K562 (cell line): ENCODE results near the gene CCDC183. TPM values are rescaled to one million over a fixed set of nuclear protein-coding genes. Genes with fewer than 3 reads are reported as not detected.

Experiments
- ATAC-seq: fragments of 200-7000 bp; cut with Tn5 transposase; 3 replicates; pipeline ENCODE4 v1.9.1; 2020; ENCODE audit warnings: moderate library complexity
- BruUV-seq: library from RNA; stranded (reverse); fragments of 400-500 nt; replicated peaks from 2 replicates; lab custom pipeline; 2021; lab: Mats Ljungman, UMichigan
- CTCF ChIA-PET: fragments of 300-600 bp; formaldehyde crosslinking; extraction: SDS; loops from one replicate; lab custom pipeline; 2021; ENCODE audit warnings: low intra/inter-chr PET ratio; lab: Yijun Ruan, JAX
- POLR2A ChIA-PET: fragments of 300-600, 350-650 bp; sonication (Branson Sonifier 250); formaldehyde crosslinking; extraction: SDS; loops from one replicate; lab custom pipeline; 2021; ENCODE audit warnings: antibody characterized with exemption, inconsistent platforms; lab: Yijun Ruan, JAX
- DNase-seq, 4 experiments: peaks; one replicate each; pipeline versions ENCODE4 v3.0.0 to v3.0.0-alpha.2; 2011 to 2018; ENCODE audit warnings: low spot score in 3 of 4, mixed read lengths in 3 of 4; ENCODE audit errors: extremely low read depth in 1 of 4
- FAIRE-seq: peaks from 2 replicates; lab custom pipeline; 2011; peaks lifted over from hg19 to GRCh38; lab: Jason Lieb, UNC
- H2AFZ ChIP-seq: 2 replicates; pipeline ENCODE4 v1.6.0; 2011; ENCODE audit warnings: low read depth, low read length, control low read depth, inconsistent platforms
- H3K27ac ChIP-seq: fragments of 200-600 bp; 3 replicates; pipeline ENCODE4 v1.8.0; 2011; ENCODE audit warnings: low read depth, mild to moderate bottlenecking, control low read depth, inconsistent platforms, low read length, moderate library complexity, mixed read lengths; ENCODE audit errors: extremely low read depth
- H3K27me3 ChIP-seq, 2 experiments: fragments of 300-600 bp in 1 of 2; 2 replicates in 1 of 2; 3 replicates in 1 of 2; pipeline versions ENCODE4 v1.6.0 to v1.8.0; 2011; ENCODE audit warnings: inconsistent platforms in 2 of 2, low read length in 2 of 2, mild to moderate bottlenecking in 1 of 2, mixed read lengths in 1 of 2, moderate library complexity in 1 of 2; ENCODE audit not compliant: control insufficient read depth in 2 of 2, insufficient read depth in 2 of 2
- H3K36me3 ChIP-seq: fragments of 300-600 bp; 3 replicates; pipeline ENCODE4 v1.8.0; 2011; ENCODE audit warnings: mild to moderate bottlenecking, low read length, inconsistent platforms; ENCODE audit not compliant: control insufficient read depth, insufficient read depth
- H3K4me1 ChIP-seq, 2 experiments: fragments of 200-600 bp in 1 of 2; replicated peaks in 1 of 2; 2 replicates in 1 of 2; 3 replicates in 1 of 2; pipeline versions ENCODE4 v1.5.1 to v1.8.0; 2011; ENCODE audit warnings: inconsistent platforms in 2 of 2, low read length in 2 of 2, mild to moderate bottlenecking in 1 of 2, mixed read lengths in 1 of 2, moderate library complexity in 1 of 2; ENCODE audit not compliant: control insufficient read depth in 2 of 2, insufficient read depth in 2 of 2
- H3K4me2 ChIP-seq: 2 replicates; pipeline ENCODE4 v1.6.1; 2011; ENCODE audit warnings: low read length, control low read depth, inconsistent platforms, mixed read lengths; ENCODE audit not compliant: insufficient read depth
- H3K4me3 ChIP-seq: fragments of 200-600 bp; sonication (generic), shearing (Covaris generic); 2 replicates; pipeline ENCODE4 v1.5.1; 2016; ENCODE audit warnings: control low read depth, inconsistent platforms
- H3K79me2 ChIP-seq: fragments of 200-600 bp; 3 replicates; pipeline ENCODE4 v1.8.0; 2011; ENCODE audit warnings: low read length, inconsistent platforms; ENCODE audit not compliant: control insufficient read depth, insufficient read depth
- H3K9ac ChIP-seq, 2 experiments: 2 replicates each; pipeline versions ENCODE4 v1.6.0 to v1.6.1; 2011; ENCODE audit warnings: low read depth in 2 of 2, low read length in 2 of 2, control low read depth in 1 of 2, inconsistent platforms in 1 of 2, mild to moderate bottlenecking in 1 of 2, mixed read lengths in 1 of 2; ENCODE audit not compliant: insufficient read depth in 1 of 2
- H3K9me1 ChIP-seq: one replicate; pipeline ENCODE4 v1.6.0; 2011; ENCODE audit warnings: inconsistent platforms, mild to moderate bottlenecking, low read length, moderate library complexity; ENCODE audit not compliant: control insufficient read depth, insufficient read depth
- H3K9me3 ChIP-seq: replicated peaks from 2 replicates; pipeline ENCODE4 v1.5.1; 2011; ENCODE audit warnings: low read depth, low read length, inconsistent platforms; ENCODE audit not compliant: control insufficient read depth, insufficient read depth
- H4K20me1 ChIP-seq: replicated peaks from 2 replicates; pipeline ENCODE4 v1.6.1; 2011; ENCODE audit warnings: low read length, inconsistent platforms, mixed read lengths; ENCODE audit not compliant: control insufficient read depth, insufficient read depth
- ASH1L ChIP-seq: fragments of 450-650 bp; IDR thresholded peaks from 2 replicates; pipeline ENCODE4 v1.6.1; 2018; ENCODE audit warnings: borderline replicate concordance, mild to moderate bottlenecking, low read depth; ENCODE audit not compliant: partially characterized antibody
- CEBPB ChIP-seq: fragments of 450-650 bp; IDR thresholded peaks from 2 replicates; pipeline ENCODE4 v1.6.1; 2016; ENCODE audit warnings: missing genetic modification characterization, missing compliant biosample characterization
- ETV6 ChIP-seq, 3 experiments: fragments of 150-350 bp in 1 of 3; sonication (generic) in 1 of 3; formaldehyde crosslinking in 1 of 3; IDR thresholded peaks; 2 replicates each; pipeline versions ENCODE4 v1.6.1 to v1.8.0; 2014 to 2022; ENCODE audit warnings: borderline replicate concordance in 2 of 3, low read depth in 2 of 3, antibody characterized with exemption in 1 of 3, low read length in 1 of 3, mild to moderate bottlenecking in 1 of 3, missing genetic modification reagents in 1 of 3
- GABPB2 ChIP-seq: fragments of 250-450 bp; sonication (Bioruptor Pico); conservative IDR thresholded peaks from 2 replicates; pipeline ENCODE4 v1.5.1; 2021; ENCODE audit warnings: mild to moderate bottlenecking
- POLR2G ChIP-seq: fragments of 200-400 bp; formaldehyde crosslinking; IDR thresholded peaks from 2 replicates; pipeline ENCODE4 v1.6.1; 2017; ENCODE audit warnings: low read depth, mild to moderate bottlenecking, antibody characterized with exemption, low read length, moderate library complexity
- RBFOX2 ChIP-seq: fragments of 200-400 bp; formaldehyde crosslinking; IDR thresholded peaks from 2 replicates; pipeline ENCODE4 v1.6.1; 2017; ENCODE audit warnings: low read depth, mild to moderate bottlenecking, low read length, moderate library complexity
- WGBS: fragments of 100-300 bp; shearing (Covaris generic); methylation state at CpG from one replicate; pipeline ENCODE4 v1.1.6; 2016; ENCODE audit warnings: low coverage, mixed read lengths; ENCODE audit not compliant: insufficient coverage; ENCODE audit errors: missing lambda C conversion rate; 5-methylcytosine and 5-hydroxymethylcytosine counted together
- in situ Hi-C: fragments of 300-500 bp; cut with MboI; formaldehyde crosslinking; loops from 4 replicates; pipeline ENCODE4 v1.15.0; 2018; ENCODE audit warnings: inconsistent platforms, mixed read lengths
- intact Hi-C: fragments of 100-400 bp; cut with micrococcal nuclease; formaldehyde crosslinking; loops from 2 replicates; pipeline ENCODE4 v1.14.2; 2022
- polyA plus RNA-seq, 8 experiments: library from polyadenylated mRNA; depleted of rRNA in 4 of 8; stranded (reverse) in 5 of 8; unstranded in 3 of 8; fragments of >200 nt; fragmentation: Nextera tagmentation in 2 of 8; fragmentation: Illumina TruSeq in 1 of 8; extraction: Ambion mirVana in 2 of 8; extraction: Trizol in 1 of 8; gene quantifications; 2 replicates each; pipeline versions ENCODE4 v1.2.1 to v1.2.3, GENCODE V29; 2011 to 2014; ENCODE audit warnings: inconsistent platforms in 1 of 8, missing spikeins in 1 of 8
- total RNA-seq, 7 experiments: library from RNA; depleted of rRNA in 6 of 7; stranded (reverse); fragments of >200 nt in 6 of 7; fragmentation: Illumina TruSeq in 2 of 7; extraction: Trizol in 2 of 7; gene quantifications; 2 replicates each; pipeline versions ENCODE4 v1.2.1 to v1.2.3, GENCODE V29; 2011 to 2021; ENCODE audit warnings: low replicate concordance in 1 of 7

CCDC183 gene
- total and polyA plus RNA-seq, 9 of the 15 experiments (the other 6 are each of a cell fraction or from before 2014, with no cell fraction given) = 0.21 to 0.60 (median 0.29) TPM; not detected in 4

DNA sequence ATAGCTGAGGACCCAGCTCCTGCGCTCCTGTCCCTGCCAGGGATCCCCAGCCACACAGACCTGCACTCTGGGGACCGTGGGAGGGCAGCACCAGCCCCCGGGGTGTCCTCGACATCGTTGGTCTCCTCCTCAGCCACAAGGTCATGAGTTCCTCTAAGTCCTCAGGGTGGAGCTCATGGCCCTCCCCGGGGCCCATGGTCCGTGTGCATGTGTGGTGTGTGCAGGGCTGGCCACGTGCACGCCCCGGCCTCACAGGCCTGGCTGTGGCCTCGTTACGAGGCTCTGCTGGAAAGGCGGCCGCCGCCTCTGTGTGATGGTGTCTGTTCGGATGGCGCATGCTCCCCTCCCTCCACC, 30.0 kb downstream of the CCDC183 start:
- BruUV-seq = no TSS peak
- Histone ChIP-seq H3K4me1 (peaks cover 0 to 52% of the 10 kb centered on the region in 2 experiments; a peak in 2 of 5 replicates), H4K20me1 (no peaks in the 10 kb centered on the region; the same call in 1 of the 2 replicates), H3K4me3 (no peak overlapping the region), H3K4me2 (no peak overlapping the region), H3K9me1 (no peaks in the 10 kb centered on the region), H3K27me3 (no peaks in the 10 kb centered on the region), H3K9ac (peak overlapping the region in 1 of 2 experiments; percentile 20; a peak in 1 of 4 replicates), H2AFZ (no peak overlapping the region), H3K9me3 (no peaks in the 10 kb centered on the region), H3K27ac (no peak overlapping the region), H3K79me2 (peaks cover 15% of the 10 kb centered on the region; the same call in 2 of the 3 replicates), H3K36me3 (peaks cover 87% of the 10 kb centered on the region; the same call in 2 of the 3 replicates)
- intact Hi-C loops = no loop called here
- in situ Hi-C loops = no loop called here
- DNase-seq = no peak
- 91% methylated on average over 17 of the region's 17 CpGs for WGBS
- ChIA-PET POLR2A (interaction anchor here (0.8 kb wide), 1 partner anchor 14 kb away, joined by 7 read pairs; no protein-coding TSS in a partner anchor), CTCF (no interaction called here)
- FAIRE-seq = no peak
- no peak for ATAC-seq
- TF ChIP-seq GABPB2 (CRISPR knock-in tag) (no peak), POLR2G (peak; percentile 61), RBFOX2 (peak; percentile 36; the same call in 1 of the 2 replicates), ETV6 (IDR thresholded peaks at IDR 0.05; ENCODE audit: borderline replicate concordance in 1 of 2, low read depth in 2 of 2, low read length in 1 of 2) (no peak), ETV6 (CRISPR knock-in tag; IDR thresholded peaks at IDR 0.05; ENCODE audit: borderline replicate concordance) (no peak), ASH1L (no peak), CEBPB (tag) (no peak)
